ENCODE data around the gene AGMO.

GRCh38 chr7:15439853-15440252 is 122.0 kb downstream of the AGMO start:
- TF ChIP-seq EZH2 (IDR thresholded peaks at IDR 0.05; ENCODE audit: borderline replicate concordance) (no peak), CTCF (IDR thresholded peaks at IDR 0.05; ENCODE audit: poor library complexity) (no peak), EZH2phosphoT487 (IDR thresholded peaks at IDR 0.05; ENCODE audit: low read depth, severe bottlenecking, unreplicated experiment) (no peak)

Measured in hepatocyte (in vitro differentiated cells).